DOHH2 (cell line): ENCODE measurements around the gene KL.

Experiments
- H3F3A ChIP-seq: fragments of 200-600 bp; sonication (generic), shearing (Covaris generic); 2 replicates; pipeline ENCODE4 v1.6.0; 2016; ENCODE audit warnings: antibody characterized with exemption, mild to moderate bottlenecking; ENCODE audit not compliant: control insufficient read depth, insufficient read depth
- H3K27ac ChIP-seq: fragments of 200-600 bp; sonication (generic); 2 replicates; pipeline ENCODE4 v1.5.1; 2014; ENCODE audit warnings: low read depth, mild to moderate bottlenecking, low read length, moderate library complexity
- H3K27me3 ChIP-seq: fragments of 200-600 bp; sonication (generic); 2 replicates; pipeline ENCODE4 v1.6.1; 2014; ENCODE audit warnings: mild to moderate bottlenecking, low read length, mixed read lengths; ENCODE audit not compliant: control insufficient read depth
- H3K36me3 ChIP-seq: fragments of 200-600 bp; sonication (generic); 2 replicates; pipeline ENCODE4 v1.6.1; 2014; ENCODE audit warnings: mild to moderate bottlenecking, low read length, moderate library complexity, mixed read lengths; ENCODE audit not compliant: control insufficient read depth
- H3K4me1 ChIP-seq: fragments of 200-600 bp; sonication (generic); 2 replicates; pipeline ENCODE4 v1.6.1; 2014; ENCODE audit warnings: mild to moderate bottlenecking, low read length, mixed read lengths; ENCODE audit not compliant: control insufficient read depth
- H3K4me2 ChIP-seq: fragments of 200-600 bp; sonication (generic); 2 replicates; pipeline ENCODE4 v1.6.0; 2014; ENCODE audit warnings: mild to moderate bottlenecking, low read length, moderate library complexity
- H3K4me3 ChIP-seq: fragments of 200-600 bp; sonication (generic); 2 replicates; pipeline ENCODE4 v1.5.1; 2014; ENCODE audit warnings: mild to moderate bottlenecking, low read length, mixed read lengths
- H3K79me2 ChIP-seq: fragments of 200-600 bp; sonication (generic); 2 replicates; pipeline ENCODE4 v1.6.1; 2014; ENCODE audit warnings: mild to moderate bottlenecking, low read length, mixed read lengths; ENCODE audit not compliant: control insufficient read depth
- H3K9me2 ChIP-seq: fragments of 200-600 bp; sonication (generic); replicated peaks from 2 replicates; pipeline ENCODE4 v1.6.1; 2014; ENCODE audit warnings: mild to moderate bottlenecking, low read length, mixed read lengths; ENCODE audit not compliant: control insufficient read depth
- H3K9me3 ChIP-seq: fragments of 200-600 bp; sonication (generic); 2 replicates; pipeline ENCODE4 v1.6.1; 2014; ENCODE audit warnings: antibody characterized with exemption, low read length, mixed read lengths; ENCODE audit not compliant: control insufficient read depth, insufficient read depth
- H4K20me1 ChIP-seq: fragments of 200-600 bp; sonication (generic); 2 replicates; pipeline ENCODE4 v1.6.0; 2014; ENCODE audit warnings: low read depth, mild to moderate bottlenecking, antibody characterized with exemption, low read length, moderate library complexity; ENCODE audit not compliant: control insufficient read depth, insufficient read depth
- CTCF ChIP-seq: fragments of 200-600 bp; sonication (generic); IDR thresholded peaks from one replicate; pipeline ENCODE4 v1.5.1; 2014; ENCODE audit warnings: antibody characterized with exemption, mild to moderate bottlenecking, low read depth, low read length; ENCODE audit not compliant: poor library complexity, severe bottlenecking
- EZH2phosphoT487 ChIP-seq: fragments of 200-600 bp; sonication (generic); IDR thresholded peaks from 2 replicates; pipeline ENCODE4 v1.6.1; 2017; ENCODE audit warnings: borderline replicate concordance, mild to moderate bottlenecking, antibody characterized with exemption, low read length, moderate library complexity, mixed read lengths

Gene KL

GRCh38 chr13:33109801-33110200 is 93.6 kb downstream of the KL start:
- peak; percentile 73 for TF ChIP-seq CTCF
- TF ChIP-seq EZH2phosphoT487 = no peak
- H3K27me3 ChIP-seq = no peaks in the 10 kb centered on the region
- no peaks in the 10 kb centered on the region for H3K36me3 ChIP-seq
- H3K4me1 ChIP-seq = peaks cover 55% of the 10 kb centered on the region
- peak overlapping the region; percentile 69 for H3K4me3 ChIP-seq
- H3K79me2 ChIP-seq = no peaks in the 10 kb centered on the region
- no peaks in the 10 kb centered on the region for H4K20me1 ChIP-seq
- no peaks in the 10 kb centered on the region for H3K9me2 ChIP-seq
- peak overlapping the region; percentile 80; the same call in 1 of the 2 replicates for H3K27ac ChIP-seq
- no peaks in the 10 kb centered on the region for H3K9me3 ChIP-seq
- H3F3A ChIP-seq = no peaks in the 10 kb centered on the region
- peak overlapping the region; percentile 91 for H3K4me2 ChIP-seq

GRCh38 chr13:33110386-33110712 is 94.1 kb downstream of the KL start:
- no peaks in the 10 kb centered on the region for H4K20me1 ChIP-seq
- peak overlapping the region; percentile 69 for H3K4me3 ChIP-seq
- peaks cover 54% of the 10 kb centered on the region for H3K4me1 ChIP-seq
- H3K27me3 ChIP-seq = no peaks in the 10 kb centered on the region
- H3F3A ChIP-seq = no peaks in the 10 kb centered on the region
- no peaks in the 10 kb centered on the region for H3K9me2 ChIP-seq
- H3K36me3 ChIP-seq = no peaks in the 10 kb centered on the region
- peak overlapping the region; percentile 80 for H3K27ac ChIP-seq
- H3K4me2 ChIP-seq = peak overlapping the region; percentile 91
- H3K9me3 ChIP-seq = no peaks in the 10 kb centered on the region
- TF ChIP-seq EZH2phosphoT487 (no peak), CTCF (no peak)
- H3K79me2 ChIP-seq = no peaks in the 10 kb centered on the region

GRCh38 chr13:33110713-33111413 is 94.6 kb downstream of the KL start:
- Histone ChIP-seq H3K9me3 (no peaks in the 10 kb centered on the region), H3K36me3 (no peaks in the 10 kb centered on the region), H4K20me1 (no peaks in the 10 kb centered on the region), H3K27me3 (no peaks in the 10 kb centered on the region), H3K27ac (peak overlapping the region; percentile 80), H3K4me3 (peak overlapping the region; percentile 69), H3K9me2 (no peaks in the 10 kb centered on the region), H3K79me2 (no peaks in the 10 kb centered on the region), H3K4me1 (peaks cover 49% of the 10 kb centered on the region), H3F3A (no peaks in the 10 kb centered on the region), H3K4me2 (peak overlapping the region; percentile 91)
- TF ChIP-seq CTCF (no peak), EZH2phosphoT487 (no peak)
